Mucosa of stomach (tissue), 1 donor: ENCODE measurements around the gene IGSF21.

Experiments used
- H3K27me3 ChIP-seq: one replicate; pipeline ENCODE4 v1.7.0; 2013; ENCODE audit warnings: mild to moderate bottlenecking, low read length; ENCODE audit not compliant: control insufficient read depth, insufficient read depth
- H3K36me3 ChIP-seq: one replicate; pipeline ENCODE4 v1.7.0; 2013; ENCODE audit warnings: low read length; ENCODE audit not compliant: control insufficient read depth, insufficient read depth
- H3K4me1 ChIP-seq: one replicate; pipeline ENCODE4 v1.7.0; 2013; ENCODE audit warnings: mild to moderate bottlenecking, low read length; ENCODE audit not compliant: control insufficient read depth, insufficient read depth
- H3K4me3 ChIP-seq: one replicate; pipeline ENCODE4 v1.7.0; 2013; ENCODE audit warnings: low read length
- H3K9ac ChIP-seq: one replicate; pipeline ENCODE4 v1.7.0; 2013; ENCODE audit warnings: mild to moderate bottlenecking, low read length, moderate library complexity
- H3K9me3 ChIP-seq: one replicate; pipeline ENCODE4 v1.7.0; 2013; ENCODE audit warnings: mild to moderate bottlenecking, low read length, moderate library complexity; ENCODE audit not compliant: control insufficient read depth
- donor health status: Pancreatic carcinoma.

Gene IGSF21

DNA sequence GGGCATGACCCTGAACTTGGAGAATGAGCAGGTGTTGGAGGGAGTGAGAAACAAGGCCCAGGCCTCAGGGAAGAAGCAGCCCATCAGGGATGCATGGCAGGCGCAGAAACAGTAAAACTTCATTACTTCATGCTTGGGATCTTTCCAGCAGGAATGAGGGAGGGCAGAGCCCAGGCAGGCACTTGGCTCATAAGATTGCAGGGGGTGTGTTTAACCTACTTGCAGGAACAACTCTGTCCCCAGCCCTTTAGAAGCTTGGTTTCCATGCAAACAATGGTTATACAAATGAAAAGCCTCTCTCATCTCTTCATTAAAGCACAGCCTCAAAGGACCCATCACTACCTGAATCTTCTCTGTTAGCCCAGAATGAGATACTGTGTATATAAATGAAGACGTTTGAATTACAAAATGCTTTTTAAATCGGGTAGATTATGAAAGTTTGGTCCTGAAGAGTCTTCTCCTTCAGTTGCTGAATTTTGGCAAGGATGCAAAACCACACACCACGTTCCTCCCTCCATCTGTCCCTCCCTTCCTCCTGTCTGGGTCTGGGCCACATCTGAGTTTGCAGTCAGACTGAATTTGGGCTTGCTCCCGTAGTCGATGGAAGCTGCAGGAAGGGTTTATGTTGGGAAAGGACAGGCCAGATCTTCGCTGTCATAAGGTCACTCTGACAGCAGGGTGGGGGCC lies 218.8 kb downstream of the IGSF21 start:
- Histone ChIP-seq H3K9me3 (no peaks in the 10 kb centered on the region), H3K4me1 (no peaks in the 10 kb centered on the region), H3K36me3 (no peaks in the 10 kb centered on the region), H3K9ac (no peak overlapping the region), H3K4me3 (no peak overlapping the region), H3K27me3 (peaks cover 4% of the 10 kb centered on the region)

DNA sequence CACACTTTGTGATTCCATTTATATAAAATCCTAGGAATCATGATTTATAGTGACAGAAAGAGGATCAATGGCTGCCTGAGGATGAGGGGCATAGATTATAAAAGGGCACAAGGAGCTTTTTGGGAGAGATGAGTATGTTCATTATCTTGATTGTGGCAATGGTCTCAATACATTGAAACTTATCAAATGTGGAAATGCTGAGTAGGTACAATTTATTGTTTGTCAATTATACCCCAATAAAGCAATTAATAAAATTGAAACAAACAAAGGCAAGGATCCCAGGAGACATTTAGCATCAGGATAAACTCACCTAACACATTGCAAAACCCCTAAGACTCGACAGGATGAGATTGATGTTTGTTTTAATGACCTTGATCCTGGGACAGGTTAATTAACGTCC lies 220.1 kb downstream of the IGSF21 start:
- H3K9me3 ChIP-seq, result no peaks in the 10 kb centered on the region
- H3K4me3 ChIP-seq, result no peak overlapping the region
- no peaks in the 10 kb centered on the region for H3K36me3 ChIP-seq
- peaks cover 10% of the 10 kb centered on the region for H3K27me3 ChIP-seq
- no peaks in the 10 kb centered on the region for H3K4me1 ChIP-seq
- H3K9ac ChIP-seq, result no peak overlapping the region

DNA sequence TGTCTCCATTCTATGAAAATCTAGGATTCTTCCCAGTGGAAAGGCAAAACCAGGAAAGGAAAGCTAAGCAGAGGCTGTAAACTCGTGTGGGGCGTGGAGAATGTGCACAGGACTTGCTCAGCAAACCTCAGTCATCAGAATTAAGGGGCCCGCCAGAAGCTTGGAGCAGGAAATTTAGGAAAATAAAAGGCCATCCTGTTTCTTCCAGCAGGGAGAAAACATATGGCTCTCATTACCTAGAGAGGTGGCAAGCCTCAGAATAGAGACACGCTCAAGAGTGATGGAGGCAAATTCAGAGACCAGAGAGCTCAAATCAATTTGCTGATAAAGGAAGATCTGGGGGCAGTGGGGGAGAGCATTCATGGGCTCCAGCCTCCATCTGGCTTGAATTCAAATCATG lies 221.2 kb downstream of the IGSF21 start:
- H3K4me3 ChIP-seq, result no peak overlapping the region
- H3K9ac ChIP-seq, result no peak overlapping the region
- H3K27me3 ChIP-seq, result peaks cover 13% of the 10 kb centered on the region
- no peaks in the 10 kb centered on the region for H3K4me1 ChIP-seq
- H3K9me3 ChIP-seq, result no peaks in the 10 kb centered on the region
- no peaks in the 10 kb centered on the region for H3K36me3 ChIP-seq

DNA sequence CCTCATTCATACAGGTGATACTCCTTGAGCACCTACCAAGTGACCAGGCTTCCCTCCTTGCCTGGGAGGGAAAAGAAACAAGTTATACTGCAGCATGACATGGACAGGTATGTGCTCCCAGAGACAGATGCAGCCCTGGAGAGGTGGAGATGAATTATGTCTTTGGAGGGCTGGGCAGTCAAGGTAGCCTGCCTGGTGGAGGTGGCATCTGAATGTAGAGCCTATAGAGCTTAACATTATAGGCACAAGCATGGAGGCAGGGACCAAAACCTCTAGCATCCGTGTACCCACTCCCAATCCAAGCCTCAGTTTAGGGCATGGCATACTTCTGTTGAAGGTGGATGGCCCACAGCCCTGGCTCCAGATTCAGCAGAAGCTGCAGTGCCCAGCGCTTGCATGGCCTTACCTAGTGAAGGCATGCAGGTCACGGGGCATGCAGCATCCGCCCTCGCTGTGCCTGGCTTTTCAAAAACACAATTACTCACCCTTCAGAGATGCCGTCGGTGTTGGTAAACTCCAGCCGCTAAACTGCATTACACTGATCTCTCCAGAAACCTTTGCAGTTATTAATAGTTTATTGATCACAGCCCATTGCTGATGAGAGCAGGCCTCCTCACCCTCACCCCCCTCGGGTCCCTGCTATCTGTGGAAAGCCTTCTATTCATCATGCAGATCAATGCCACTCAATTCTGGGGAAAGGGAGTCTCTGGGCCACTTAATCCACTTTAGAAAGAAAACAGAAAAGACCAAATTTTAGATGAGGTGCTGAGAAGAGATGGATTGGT lies 222.1 kb downstream of the IGSF21 start:
- H3K9me3 ChIP-seq, result no peaks in the 10 kb centered on the region
- no peak overlapping the region for H3K4me3 ChIP-seq
- H3K27me3 ChIP-seq, result peaks cover 13% of the 10 kb centered on the region
- no peak overlapping the region for H3K9ac ChIP-seq
- H3K36me3 ChIP-seq, result no peaks in the 10 kb centered on the region
- no peaks in the 10 kb centered on the region for H3K4me1 ChIP-seq

DNA sequence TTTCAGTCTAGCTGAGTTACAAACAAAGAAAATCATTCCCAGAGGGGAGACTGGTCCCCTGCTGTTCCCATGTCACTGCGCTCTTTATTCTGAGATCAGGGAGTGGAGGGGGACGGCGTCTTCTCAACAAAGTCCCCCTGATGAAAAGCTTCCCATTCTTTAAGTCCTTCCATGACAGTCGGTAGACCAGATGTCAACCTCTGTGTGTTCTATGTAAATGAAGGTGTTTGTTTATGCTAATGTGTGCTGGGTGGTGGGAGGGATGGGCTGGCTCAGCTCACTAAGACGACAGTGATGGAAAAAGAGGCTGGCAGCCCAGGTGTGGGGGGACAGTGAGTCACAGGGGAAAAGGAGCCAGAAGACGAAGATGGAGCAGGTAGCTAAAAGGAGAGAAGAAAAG lies 225.0 kb downstream of the IGSF21 start:
- Histone ChIP-seq H3K9me3 (no peaks in the 10 kb centered on the region), H3K9ac (no peak overlapping the region), H3K27me3 (peaks cover 13% of the 10 kb centered on the region), H3K4me3 (no peak overlapping the region), H3K36me3 (no peaks in the 10 kb centered on the region), H3K4me1 (no peaks in the 10 kb centered on the region)

DNA sequence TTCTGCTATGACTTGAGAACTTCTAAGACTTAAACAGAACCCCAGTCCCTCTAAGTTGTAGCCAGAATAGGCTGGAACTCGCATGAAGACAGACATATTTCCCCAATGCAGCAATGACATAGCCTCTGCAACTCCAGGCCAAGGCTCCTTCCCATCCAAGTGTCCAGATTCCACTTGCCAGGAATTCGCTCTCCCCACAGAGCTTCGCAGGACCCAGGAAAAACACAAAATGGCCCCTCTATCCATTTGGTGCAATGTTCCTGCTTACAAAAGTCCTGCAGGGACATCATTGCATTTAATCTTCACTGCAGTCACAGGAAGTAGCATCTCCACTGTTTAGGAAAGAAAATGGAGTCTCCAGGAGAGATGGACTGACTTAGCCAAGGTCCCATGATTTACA lies 225.6 kb downstream of the IGSF21 start:
- no peaks in the 10 kb centered on the region for H3K9me3 ChIP-seq
- H3K36me3 ChIP-seq, result no peaks in the 10 kb centered on the region
- H3K27me3 ChIP-seq, result peaks cover 13% of the 10 kb centered on the region
- H3K4me3 ChIP-seq, result no peak overlapping the region
- H3K4me1 ChIP-seq, result no peaks in the 10 kb centered on the region
- no peak overlapping the region for H3K9ac ChIP-seq

DNA sequence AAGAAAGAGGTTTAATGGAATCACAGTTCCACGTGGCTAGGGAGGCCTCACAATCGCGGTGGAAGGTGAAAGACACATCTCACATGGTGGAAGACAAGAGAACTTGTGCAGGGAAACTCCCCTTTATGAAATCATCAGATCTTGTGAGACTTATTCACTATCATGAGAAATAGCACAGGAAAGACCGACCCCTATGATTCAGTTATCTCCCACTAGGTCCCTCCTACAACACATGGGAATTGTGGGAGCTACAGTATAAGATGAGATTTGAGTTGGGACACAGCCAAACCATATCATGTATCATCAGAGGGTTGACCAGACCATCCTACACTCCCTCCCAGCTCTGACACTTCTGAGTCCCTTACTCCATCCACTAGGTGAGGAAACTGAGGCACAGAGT lies 229.2 kb downstream of the IGSF21 start:
- Histone ChIP-seq H3K9me3 (no peaks in the 10 kb centered on the region), H3K4me3 (no peak overlapping the region), H3K9ac (no peak overlapping the region), H3K4me1 (no peaks in the 10 kb centered on the region), H3K27me3 (peaks cover 13% of the 10 kb centered on the region), H3K36me3 (no peaks in the 10 kb centered on the region)

DNA sequence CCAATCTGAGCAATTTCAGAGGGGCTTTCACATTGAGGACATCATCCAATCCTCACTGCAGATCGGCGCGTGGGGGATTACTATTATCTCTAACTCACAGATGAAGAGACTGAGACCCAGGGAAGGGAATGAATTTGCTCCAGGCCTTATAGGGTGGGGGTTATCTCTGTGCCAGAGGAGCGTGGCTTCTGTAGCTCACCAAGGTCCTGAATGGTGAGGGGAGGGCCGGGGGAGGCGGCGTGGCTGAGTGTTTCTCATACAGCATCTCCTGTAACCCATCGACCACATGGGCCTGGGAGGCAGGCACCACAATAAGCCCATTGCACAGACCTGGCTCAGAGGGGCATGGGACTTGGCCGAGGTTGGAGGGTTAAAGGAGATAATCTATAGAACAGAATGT lies 230.2 kb downstream of the IGSF21 start:
- Histone ChIP-seq H3K27me3 (peaks cover 5% of the 10 kb centered on the region), H3K4me1 (no peaks in the 10 kb centered on the region), H3K36me3 (no peaks in the 10 kb centered on the region), H3K4me3 (no peak overlapping the region), H3K9ac (no peak overlapping the region), H3K9me3 (no peaks in the 10 kb centered on the region)

DNA sequence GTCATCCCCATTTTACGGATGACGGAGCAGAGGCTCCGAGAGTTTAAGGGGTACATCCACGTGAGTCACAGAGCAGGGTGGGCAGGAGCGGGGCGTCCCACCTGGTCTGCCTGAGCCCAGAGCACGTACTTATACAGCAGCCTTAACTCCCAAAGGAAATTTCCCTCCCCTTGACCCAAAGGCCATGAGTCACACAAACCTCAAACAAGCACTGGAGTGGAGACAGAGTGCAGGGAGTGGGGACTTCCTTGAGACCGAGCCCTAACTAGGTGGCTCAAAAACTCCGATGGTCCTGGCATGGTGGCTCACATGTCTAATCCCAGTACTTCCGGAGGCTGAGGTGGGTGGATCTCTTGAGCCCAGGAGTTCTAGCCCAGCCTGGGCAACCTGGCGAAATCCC lies 231.6 kb downstream of the IGSF21 start:
- no peaks in the 10 kb centered on the region for H3K36me3 ChIP-seq

DNA sequence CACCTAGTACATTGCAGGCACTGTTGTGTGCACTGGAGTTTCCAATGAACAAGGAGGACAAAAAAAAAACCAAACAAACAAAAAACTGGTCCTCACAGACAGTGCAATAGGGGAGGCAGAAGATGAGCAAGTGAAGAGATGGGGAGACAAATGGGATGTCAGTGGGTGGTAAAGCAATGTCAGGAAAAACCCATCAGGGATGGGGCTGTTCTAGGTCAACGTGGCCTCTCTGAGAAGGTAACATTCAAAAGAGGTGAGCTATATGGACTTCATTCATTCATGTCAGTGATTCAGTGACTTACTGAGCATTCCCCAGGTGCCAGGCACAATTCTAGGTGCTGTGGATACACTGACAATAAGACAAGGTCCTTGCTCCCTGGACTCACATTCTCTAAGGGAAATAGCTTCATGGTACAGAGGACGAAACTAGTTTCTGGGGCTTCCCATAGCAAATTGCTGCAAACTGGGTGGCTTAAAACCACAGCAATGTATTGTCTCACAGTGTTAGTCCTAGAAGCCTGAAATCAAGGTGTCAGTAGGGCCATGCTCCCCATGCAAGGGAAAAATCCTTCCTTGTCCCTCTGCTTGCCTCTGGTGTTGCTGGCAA lies 232.7 kb downstream of the IGSF21 start:
- no peak overlapping the region for H3K4me3 ChIP-seq
- H3K4me1 ChIP-seq, result no peaks in the 10 kb centered on the region
- no peaks in the 10 kb centered on the region for H3K9me3 ChIP-seq
- no peaks in the 10 kb centered on the region for H3K27me3 ChIP-seq
- H3K36me3 ChIP-seq, result no peaks in the 10 kb centered on the region
- no peak overlapping the region for H3K9ac ChIP-seq

More for the DNA sequence above, 231.6 kb downstream of the IGSF21 start:
- Histone ChIP-seq H3K4me1 (no peaks in the 10 kb centered on the region), H3K27me3 (no peaks in the 10 kb centered on the region), H3K9ac (no peak overlapping the region), H3K4me3 (no peak overlapping the region), H3K9me3 (no peaks in the 10 kb centered on the region)

DNA sequence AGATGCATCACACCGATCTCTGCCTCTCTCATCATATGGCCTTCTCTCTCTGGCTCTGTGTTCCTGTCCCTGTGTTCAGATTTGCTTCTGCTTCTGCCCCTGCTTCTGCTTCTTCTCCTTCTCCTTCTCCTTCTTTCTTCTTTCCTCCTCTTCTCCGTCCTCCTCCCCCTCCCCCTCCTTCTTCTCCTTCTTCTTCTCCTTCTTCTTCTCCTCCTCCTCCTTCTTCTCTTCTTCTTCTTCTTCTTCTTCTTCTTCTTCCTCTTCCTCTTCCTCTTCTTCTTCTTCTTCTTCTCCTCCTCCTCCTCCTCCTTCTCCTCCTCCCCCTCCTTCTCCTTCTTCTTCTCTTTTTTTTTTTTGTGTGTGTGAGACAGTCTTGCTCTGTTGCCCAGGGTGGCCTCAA lies 233.2 kb downstream of the IGSF21 start:
- Histone ChIP-seq H3K9ac (no peak overlapping the region), H3K27me3 (peaks cover 2% of the 10 kb centered on the region), H3K9me3 (no peaks in the 10 kb centered on the region), H3K4me3 (no peak overlapping the region), H3K36me3 (no peaks in the 10 kb centered on the region), H3K4me1 (no peaks in the 10 kb centered on the region)

DNA sequence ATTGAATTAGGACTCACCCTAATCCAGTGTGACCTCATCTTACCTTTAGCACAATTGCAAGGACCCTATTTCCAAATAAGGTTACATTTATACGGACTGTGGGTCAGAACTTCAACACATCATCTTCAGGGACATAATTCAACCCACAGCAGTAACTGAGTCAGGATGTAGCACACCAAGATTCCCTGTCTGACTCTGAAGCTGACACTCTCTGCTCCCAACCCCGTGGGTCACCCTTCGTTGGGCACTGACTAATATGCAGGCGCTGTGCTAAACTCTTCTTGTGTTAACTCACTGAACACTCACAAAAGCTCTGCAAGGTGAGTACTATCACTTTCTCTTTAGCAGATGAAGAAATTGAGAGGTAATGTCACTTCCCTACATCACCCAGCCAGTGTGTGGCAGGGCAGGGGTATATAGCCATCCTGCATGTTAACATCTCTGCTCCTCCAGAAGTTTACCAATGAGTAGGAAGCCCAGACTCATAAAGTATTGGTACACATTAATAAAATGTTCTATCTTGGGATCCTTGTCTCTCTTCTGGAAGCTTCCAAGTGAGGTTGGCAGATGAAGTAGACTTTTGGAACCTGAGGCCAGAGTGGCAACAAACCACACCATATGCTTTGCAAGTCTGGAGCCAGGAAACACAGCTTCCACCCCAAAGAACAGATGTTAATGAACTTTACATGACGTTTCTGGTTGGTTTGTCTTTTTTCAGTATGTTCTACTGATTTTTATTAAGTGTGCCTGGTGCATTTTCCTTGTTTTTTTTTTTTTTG lies 233.9 kb downstream of the IGSF21 start:
- no peaks in the 10 kb centered on the region for H3K9me3 ChIP-seq
- H3K4me3 ChIP-seq, result no peak overlapping the region
- H3K27me3 ChIP-seq, result peaks cover 3% of the 10 kb centered on the region
- H3K36me3 ChIP-seq, result no peaks in the 10 kb centered on the region
- no peaks in the 10 kb centered on the region for H3K4me1 ChIP-seq
- H3K9ac ChIP-seq, result no peak overlapping the region
